Endodermal cell (in vitro differentiated cells): ENCODE results near the gene MAGEA6. TPM values are rescaled to one million over a fixed set of nuclear protein-coding genes. Genes with fewer than 3 reads are reported as not detected.
"Not testable (repeated sequence)": the region's sequence is repeated elsewhere in the genome, so short reads cannot be mapped to it uniquely, and the experiment has no call there.

Source experiments
- DNase-seq: peaks from one replicate; pipeline ENCODE4 v3.0.0-alpha.2; 2017
- H3K27ac ChIP-seq: 2 replicates; pipeline ENCODE4 v1.5.1; 2013; ENCODE audit warnings: mild to moderate bottlenecking, low read depth, low read length, moderate library complexity
- H3K27me3 ChIP-seq: 2 replicates; pipeline ENCODE4 v1.6.1; 2013; ENCODE audit warnings: mild to moderate bottlenecking, low read length, moderate library complexity; ENCODE audit not compliant: insufficient read depth, control insufficient read depth, poor library complexity, severe bottlenecking
- H3K36me3 ChIP-seq: 2 replicates; pipeline ENCODE4 v1.7.0; 2013; ENCODE audit warnings: mild to moderate bottlenecking, low read length, moderate library complexity; ENCODE audit not compliant: control insufficient read depth, insufficient read depth
- H3K4me1 ChIP-seq: one replicate; pipeline ENCODE4 v1.7.0; 2013; ENCODE audit warnings: low read length; ENCODE audit not compliant: control insufficient read depth, insufficient read depth
- H3K4me3 ChIP-seq: 2 replicates; pipeline ENCODE4 v1.5.1; 2013; ENCODE audit warnings: mild to moderate bottlenecking, low read length, moderate library complexity
- H3K9ac ChIP-seq: 2 replicates; pipeline ENCODE4 v1.6.1; 2013; ENCODE audit warnings: mild to moderate bottlenecking, low read length, moderate library complexity; ENCODE audit not compliant: poor library complexity, severe bottlenecking; ENCODE audit errors: extremely low read depth
- H3K9me3 ChIP-seq: 2 replicates; pipeline ENCODE4 v1.6.1; 2013; ENCODE audit warnings: mild to moderate bottlenecking, low read length, moderate library complexity; ENCODE audit not compliant: control insufficient read depth
- H3K27ac Mint-ChIP-seq: 2 replicates; pipeline ENCODE4 v1.8.0; 2020; ENCODE audit warnings: mixed read lengths
- H3K27me3 Mint-ChIP-seq: 2 replicates; pipeline ENCODE4 v1.8.0; 2021; ENCODE audit warnings: mild to moderate bottlenecking, mixed read lengths; ENCODE audit not compliant: insufficient read depth
- H3K36me3 Mint-ChIP-seq: 2 replicates; pipeline ENCODE4 v1.8.0; 2020; ENCODE audit warnings: low read depth, mixed read lengths
- H3K4me1 Mint-ChIP-seq: 2 replicates; pipeline ENCODE4 v1.8.0; 2020; ENCODE audit warnings: mixed read lengths
- H3K4me3 Mint-ChIP-seq: 2 replicates; pipeline ENCODE4 v1.8.0; 2020; ENCODE audit warnings: mild to moderate bottlenecking, moderate library complexity, mixed read lengths
- H3K9me3 Mint-ChIP-seq: 2 replicates; pipeline ENCODE4 v1.8.0; 2020; ENCODE audit warnings: mild to moderate bottlenecking, mixed read lengths
- CTCF ChIP-seq: fragments of 200-600 bp; sonication (generic); conservative IDR thresholded peaks from 2 replicates; pipeline ENCODE4 v1.5.0; 2021; ENCODE audit warnings: antibody characterized with exemption, mild to moderate bottlenecking
- WGBS, 2 experiments: methylation state at CpG; one replicate each; pipeline versions ENCODE4 v1.1.5 to v1.1.7; 2013; ENCODE audit warnings: missing lambda C conversion rate in 2 of 2, mixed read lengths in 1 of 2; ENCODE audit not compliant: insufficient coverage in 1 of 2, insufficient read length in 1 of 2; 5-methylcytosine and 5-hydroxymethylcytosine counted together
- long read RNA-seq, 4 experiments: library from polyadenylated mRNA in 2 of 4; library from RNA in 1 of 4; library from capped mRNA in 1 of 4; stranded (forward) in 3 of 4; unstranded in 1 of 4; transcript quantifications; one replicate each; pipeline ENCODE4 v2.0.0, GENCODE V29; 2020 to 2021; ENCODE audit warnings: inconsistent platforms in 1 of 4
- polyA plus RNA-seq, 2 experiments: library from polyadenylated mRNA; stranded (reverse); fragments of 50-300 nt; gene quantifications; one replicate each; pipeline ENCODE4 v1.2.3, GENCODE V29; 2013
- total RNA-seq, 2 donors: library from RNA; stranded (reverse); fragmentation: NEBNext Ultra II Directional in 1 of 2; extraction: Animal tissue kit (Norgen Biotek cat#: 25700) in 1 of 2; gene quantifications; 2 replicates in 1 of 2; 3 replicates in 1 of 2; pipeline ENCODE4 v1.2.1, GENCODE V29; 2021

The MAGEA6 gene
- not detected for total RNA-seq
- polyA plus RNA-seq (2013, experiment 1 of 2) = not detected
- not detected for polyA plus RNA-seq (2013, experiment 2 of 2)
- long read RNA-seq, experiment 1 = 0 reads
- long read RNA-seq, experiment 2 = 0 reads
- long read RNA-seq, experiment 3, partial matches to known transcripts = 0 of 1 reads
- long read RNA-seq, experiment 3, other reads (novel, unspliced or antisense) = 0 of 1 reads
- long read RNA-seq, experiment 4 = 0 reads

- H3K4me3 Mint-ChIP-seq, H3K27ac Mint-ChIP-seq, H3K36me3 ChIP-seq, H3K4me1 Mint-ChIP-seq, H3K27ac ChIP-seq, H3K4me3 ChIP-seq, H3K4me1 ChIP-seq, H3K9me3 Mint-ChIP-seq, DNase-seq, H3K27me3 Mint-ChIP-seq, H3K36me3 Mint-ChIP-seq, H3K9me3 ChIP-seq, H3K9ac ChIP-seq, H3K27me3 ChIP-seq: not testable (repeated sequence)
- WGBS, 2 experiments = no CpG with 5 or more reads among the region's 29 CpGs
These were observed at the start of gene MAGEA6 for GRCh38 chrX:152769549-152770289. TSS of gene MAGEA6 (minus strand) at chrX:152769689. CDS start at chrX:152767650, 2,039 bp downstream.

DNA sequence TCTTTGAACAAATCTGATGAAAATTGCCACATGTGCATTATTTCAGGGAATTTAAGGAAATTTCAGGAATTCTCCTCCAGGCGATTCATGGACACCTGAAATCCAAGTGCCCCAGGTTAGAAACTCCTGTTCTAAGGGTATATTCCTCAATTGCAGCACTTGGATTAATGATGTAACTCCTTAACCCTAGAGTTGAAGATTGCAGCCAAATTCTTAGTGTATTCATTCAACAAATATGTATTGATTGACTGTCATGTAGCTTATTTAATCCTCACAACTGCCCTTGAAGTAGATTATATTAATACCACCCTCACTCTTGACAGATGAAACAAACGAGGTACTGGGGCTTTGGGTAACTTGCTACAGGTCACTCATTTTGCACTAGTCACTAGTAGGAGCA is 49.8 kb upstream of the MAGEA6 start:
- Mint-ChIP-seq H3K27ac (no peak overlapping the region), H3K4me1 (no peaks in the 10 kb centered on the region), H3K4me3 (no peak overlapping the region), H3K9me3 (peaks cover 26% of the 10 kb centered on the region), H3K36me3 (no peaks in the 10 kb centered on the region), H3K27me3 (no peaks in the 10 kb centered on the region)
- no peaks in the 10 kb centered on the region for H3K4me1 ChIP-seq
- H3K36me3 ChIP-seq = no peaks in the 10 kb centered on the region
- H3K27ac ChIP-seq = no peak overlapping the region
- WGBS, 2 experiments = 80 to 81% methylated on average over 1 to 2 of the region's 2 CpGs
- H3K4me3 ChIP-seq = no peak overlapping the region
- DNase-seq = no peak
- peaks cover 17% of the 10 kb centered on the region for H3K27me3 ChIP-seq
- no peaks in the 10 kb centered on the region for H3K9me3 ChIP-seq
- TF ChIP-seq CTCF = no peak
- no peak overlapping the region for H3K9ac ChIP-seq

- no peak for TF ChIP-seq CTCF
- peaks cover 32% of the 10 kb centered on the region for H3K9me3 Mint-ChIP-seq
- 83 to 86% methylated on average over 1 to 5 of the region's 5 CpGs for WGBS, 2 experiments
These were observed 48.9 kb upstream of the MAGEA6 start for GRCh38 chrX:152818356-152818755.

More at GRCh38 chrX:152818356-152818755, 48.9 kb upstream of the MAGEA6 start:
- Histone ChIP-seq H3K27ac (no peak overlapping the region), H3K4me1 (no peaks in the 10 kb centered on the region), H3K9me3 (no peaks in the 10 kb centered on the region), H3K4me3 (no peak overlapping the region), H3K27me3 (peaks cover 8% of the 10 kb centered on the region), H3K36me3 (no peaks in the 10 kb centered on the region), H3K9ac (no peak overlapping the region)
- Mint-ChIP-seq H3K36me3 (no peaks in the 10 kb centered on the region), H3K4me3 (no peak overlapping the region), H3K27ac (no peak overlapping the region), H3K4me1 (no peaks in the 10 kb centered on the region), H3K27me3 (no peaks in the 10 kb centered on the region)
- no peak for DNase-seq
